Measurements from ENCODE around the gene GGA1.

The GGA1 gene

GRCh38 chr22:37611207-37611606, 2.6 kb downstream of the GGA1 start:
- TF ChIP-seq TEAD4 (IDR thresholded peaks at IDR 0.05) (no peak), FOXM1 (IDR thresholded peaks at IDR 0.05; ENCODE audit: borderline replicate concordance, low read depth) (no peak), YY1 (IDR thresholded peaks at IDR 0.05; ENCODE audit: low read depth) (no peak), NFIC (IDR thresholded peaks at IDR 0.05) (no peak), TAF1 (IDR thresholded peaks at IDR 0.05; ENCODE audit: low read depth) (no peak), EGR1 (IDR thresholded peaks at IDR 0.05) (no peak), MAX (IDR thresholded peaks at IDR 0.05) (no peak), CREB1 (IDR thresholded peaks at IDR 0.05; ENCODE audit: low read depth) (no peak), EP300 (IDR thresholded peaks at IDR 0.05; ENCODE audit: borderline replicate concordance) (no peak), TCF12 (IDR thresholded peaks at IDR 0.05; ENCODE audit: low read depth) (no peak), ZBTB7A (IDR thresholded peaks at IDR 0.05; ENCODE audit: low read depth) (no peak), RAD21 (IDR thresholded peaks at IDR 0.05; ENCODE audit: low read depth) (no peak), REST (IDR thresholded peaks at IDR 0.05; ENCODE audit: low read depth) (no peak), CEBPB (IDR thresholded peaks at IDR 0.05) (no peak), USF1 (IDR thresholded peaks at IDR 0.05) (no peak)

- TF ChIP-seq EGR1 (IDR thresholded peaks at IDR 0.05) (no peak), CEBPB (IDR thresholded peaks at IDR 0.05) (no peak), REST (IDR thresholded peaks at IDR 0.05; ENCODE audit: low read depth) (no peak), NFIC (IDR thresholded peaks at IDR 0.05) (no peak), CREB1 (IDR thresholded peaks at IDR 0.05; ENCODE audit: low read depth) (no peak), TAF1 (IDR thresholded peaks at IDR 0.05; ENCODE audit: low read depth) (no peak), TCF12 (IDR thresholded peaks at IDR 0.05; ENCODE audit: low read depth) (no peak), TEAD4 (IDR thresholded peaks at IDR 0.05) (no peak), RAD21 (IDR thresholded peaks at IDR 0.05; ENCODE audit: low read depth) (no peak), FOXM1 (IDR thresholded peaks at IDR 0.05; ENCODE audit: borderline replicate concordance, low read depth) (no peak), EP300 (IDR thresholded peaks at IDR 0.05; ENCODE audit: borderline replicate concordance) (no peak), ZBTB7A (IDR thresholded peaks at IDR 0.05; ENCODE audit: low read depth) (no peak), MAX (IDR thresholded peaks at IDR 0.05) (no peak), USF1 (IDR thresholded peaks at IDR 0.05) (no peak), YY1 (IDR thresholded peaks at IDR 0.05; ENCODE audit: low read depth) (no peak)
Measured at GRCh38 chr22:37616201-37617083, 7.8 kb downstream of the GGA1 start.

- no peak for TF ChIP-seq TCF12 (IDR thresholded peaks at IDR 0.05; ENCODE audit: low read depth)
- no peak for TF ChIP-seq USF1 (IDR thresholded peaks at IDR 0.05)
- no peak for TF ChIP-seq FOXM1 (IDR thresholded peaks at IDR 0.05; ENCODE audit: borderline replicate concordance, low read depth)
- no peak for TF ChIP-seq CREB1 (IDR thresholded peaks at IDR 0.05; ENCODE audit: low read depth)
- TF ChIP-seq RAD21 (IDR thresholded peaks at IDR 0.05; ENCODE audit: low read depth): no peak
- TF ChIP-seq MAX (IDR thresholded peaks at IDR 0.05): no peak
- TF ChIP-seq EGR1 (IDR thresholded peaks at IDR 0.05): no peak
- TF ChIP-seq REST (IDR thresholded peaks at IDR 0.05; ENCODE audit: low read depth): no peak
- TF ChIP-seq TEAD4 (IDR thresholded peaks at IDR 0.05): no peak
- no peak for TF ChIP-seq EP300 (IDR thresholded peaks at IDR 0.05; ENCODE audit: borderline replicate concordance)
- TF ChIP-seq CEBPB (IDR thresholded peaks at IDR 0.05): no peak
- no peak for TF ChIP-seq NFIC (IDR thresholded peaks at IDR 0.05)
- TF ChIP-seq ZBTB7A (IDR thresholded peaks at IDR 0.05; ENCODE audit: low read depth): no peak
- no peak for TF ChIP-seq TAF1 (IDR thresholded peaks at IDR 0.05; ENCODE audit: low read depth)
- no peak for TF ChIP-seq YY1 (IDR thresholded peaks at IDR 0.05; ENCODE audit: low read depth)
Measured at GRCh38 chr22:37617431-37617830, 8.8 kb downstream of the GGA1 start.
